GM21528 (cell line): ENCODE measurements around the gene HOXD12.

Experiments used
- ATAC-seq: cut with Tn5 transposase; IDR thresholded peaks from one replicate; pipeline ENCODE4 v1.9.1; 2021; ENCODE audit warnings: mild to moderate bottlenecking, moderate library complexity; ENCODE audit not compliant: unreplicated experiment, low FRiP score

HOXD12 gene, protein sequence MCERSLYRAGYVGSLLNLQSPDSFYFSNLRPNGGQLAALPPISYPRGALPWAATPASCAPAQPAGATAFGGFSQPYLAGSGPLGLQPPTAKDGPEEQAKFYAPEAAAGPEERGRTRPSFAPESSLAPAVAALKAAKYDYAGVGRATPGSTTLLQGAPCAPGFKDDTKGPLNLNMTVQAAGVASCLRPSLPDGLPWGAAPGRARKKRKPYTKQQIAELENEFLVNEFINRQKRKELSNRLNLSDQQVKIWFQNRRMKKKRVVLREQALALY

DNA sequence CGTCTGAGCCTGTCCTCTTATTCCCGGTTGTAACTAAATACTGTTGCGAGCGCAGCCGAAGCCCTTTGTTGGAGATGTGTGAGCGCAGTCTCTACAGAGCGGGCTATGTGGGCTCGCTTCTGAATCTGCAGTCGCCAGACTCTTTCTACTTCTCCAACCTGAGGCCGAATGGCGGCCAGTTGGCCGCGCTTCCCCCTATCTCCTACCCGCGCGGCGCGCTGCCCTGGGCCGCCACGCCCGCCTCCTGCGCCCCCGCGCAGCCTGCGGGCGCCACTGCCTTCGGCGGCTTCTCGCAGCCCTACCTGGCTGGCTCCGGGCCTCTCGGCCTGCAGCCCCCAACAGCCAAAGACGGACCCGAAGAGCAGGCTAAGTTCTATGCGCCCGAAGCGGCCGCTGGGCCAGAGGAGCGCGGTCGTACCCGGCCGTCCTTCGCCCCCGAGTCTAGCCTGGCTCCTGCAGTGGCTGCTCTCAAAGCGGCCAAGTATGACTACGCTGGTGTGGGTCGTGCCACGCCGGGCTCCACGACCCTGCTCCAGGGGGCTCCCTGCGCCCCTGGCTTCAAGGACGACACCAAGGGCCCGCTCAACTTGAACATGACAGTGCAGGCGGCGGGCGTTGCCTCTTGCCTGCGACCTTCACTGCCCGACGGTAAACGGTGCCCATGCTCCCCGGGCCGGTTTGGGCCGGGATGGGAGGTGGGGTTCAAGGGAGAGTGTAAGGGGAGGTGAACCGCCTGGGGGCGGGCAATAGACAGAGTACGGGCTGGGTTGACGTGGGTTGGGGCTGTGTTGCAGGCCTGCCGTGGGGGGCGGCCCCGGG is at the start of gene HOXD12:
HOXD12 (plus strand) TSS at position 68 of the 819 bp plus-strand sequence; CDS start at position 75, 7 bp downstream.
- no peak for ATAC-seq

DNA sequence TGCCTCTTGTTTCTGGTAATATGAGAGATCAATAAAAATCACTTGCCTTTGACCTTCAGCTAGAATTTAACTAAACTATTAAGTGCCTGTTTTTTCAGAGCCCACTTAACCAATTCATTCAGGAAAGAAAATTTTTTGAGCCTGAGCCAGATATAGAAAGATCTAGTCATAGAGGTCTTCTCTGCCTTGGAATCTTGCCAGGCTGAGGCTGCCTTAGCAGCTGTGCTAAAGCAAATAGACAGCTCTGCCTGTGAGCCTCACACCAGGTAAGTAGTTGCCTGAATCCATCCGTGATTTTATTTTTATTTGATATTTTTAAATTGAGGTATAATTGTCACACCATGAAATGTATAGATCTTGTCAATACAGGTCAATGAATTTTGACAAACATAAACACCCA is 43.2 kb upstream of the HOXD12 start:
- ATAC-seq, result no peak

DNA sequence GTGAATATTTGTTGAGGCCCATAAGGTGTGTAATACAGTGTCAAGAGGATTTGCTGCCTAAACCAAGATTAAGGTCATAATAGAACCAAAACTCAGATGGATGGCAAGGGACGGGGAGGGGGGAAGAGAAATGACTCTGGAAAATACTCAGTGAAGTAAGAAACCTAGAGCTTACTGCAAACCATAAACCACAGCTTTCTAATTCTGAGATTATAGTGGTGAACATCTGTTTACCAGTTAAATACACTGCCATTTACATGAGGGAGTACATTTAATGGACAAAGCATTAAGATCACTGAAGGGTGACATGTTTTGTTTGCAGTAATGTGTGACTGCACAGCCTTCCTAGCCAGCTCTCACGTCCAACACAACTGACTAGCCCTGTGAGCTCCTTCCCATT is 35.6 kb upstream of the HOXD12 start:
- no peak for ATAC-seq

DNA sequence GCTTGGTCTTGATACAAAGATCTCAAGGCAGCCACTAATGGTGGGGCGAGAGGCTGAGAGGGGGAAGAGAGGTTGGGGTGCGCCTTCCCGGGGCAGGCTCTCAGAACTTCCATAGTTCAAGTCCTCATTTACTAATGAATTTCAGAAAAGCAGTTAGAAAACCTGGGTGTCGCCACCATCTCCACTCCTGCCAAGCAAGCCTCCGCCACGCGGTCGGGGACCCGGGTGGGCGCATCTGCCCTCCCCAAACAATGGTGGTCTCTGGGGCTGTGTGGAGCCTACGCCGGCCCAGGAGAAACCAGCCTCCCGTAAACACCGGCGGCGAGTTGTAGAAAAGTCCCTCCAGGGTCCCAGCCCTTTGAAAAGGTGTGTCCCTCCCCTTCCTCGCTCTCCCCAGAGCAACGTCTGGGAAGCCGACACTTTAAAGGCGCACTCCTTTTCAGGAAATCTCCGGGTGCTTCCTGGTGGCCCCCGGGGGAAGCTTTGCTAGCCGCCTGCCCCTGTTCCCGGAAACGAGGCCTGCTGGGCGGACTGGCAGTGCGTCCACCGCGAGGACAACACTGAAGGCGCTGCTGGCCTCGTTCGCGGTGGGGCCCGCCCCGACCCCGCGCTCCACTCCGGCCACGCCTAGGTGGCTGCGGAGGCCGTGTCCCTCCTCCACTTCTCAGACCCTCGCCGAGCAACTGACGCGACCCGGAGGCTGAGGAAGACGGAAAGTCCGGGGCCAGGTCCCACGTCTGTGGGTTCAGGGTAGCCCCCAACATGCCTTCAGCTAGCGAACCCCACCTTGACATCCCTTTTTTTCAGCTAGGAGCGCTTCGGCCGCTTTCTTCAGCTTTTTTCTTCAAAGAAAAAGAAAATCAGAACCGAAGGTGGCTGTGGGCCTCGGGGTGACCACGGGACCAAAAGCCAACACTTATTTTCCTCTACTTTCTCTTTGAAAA is 32.7 kb upstream of the HOXD12 start:
- ATAC-seq, result no peak

DNA sequence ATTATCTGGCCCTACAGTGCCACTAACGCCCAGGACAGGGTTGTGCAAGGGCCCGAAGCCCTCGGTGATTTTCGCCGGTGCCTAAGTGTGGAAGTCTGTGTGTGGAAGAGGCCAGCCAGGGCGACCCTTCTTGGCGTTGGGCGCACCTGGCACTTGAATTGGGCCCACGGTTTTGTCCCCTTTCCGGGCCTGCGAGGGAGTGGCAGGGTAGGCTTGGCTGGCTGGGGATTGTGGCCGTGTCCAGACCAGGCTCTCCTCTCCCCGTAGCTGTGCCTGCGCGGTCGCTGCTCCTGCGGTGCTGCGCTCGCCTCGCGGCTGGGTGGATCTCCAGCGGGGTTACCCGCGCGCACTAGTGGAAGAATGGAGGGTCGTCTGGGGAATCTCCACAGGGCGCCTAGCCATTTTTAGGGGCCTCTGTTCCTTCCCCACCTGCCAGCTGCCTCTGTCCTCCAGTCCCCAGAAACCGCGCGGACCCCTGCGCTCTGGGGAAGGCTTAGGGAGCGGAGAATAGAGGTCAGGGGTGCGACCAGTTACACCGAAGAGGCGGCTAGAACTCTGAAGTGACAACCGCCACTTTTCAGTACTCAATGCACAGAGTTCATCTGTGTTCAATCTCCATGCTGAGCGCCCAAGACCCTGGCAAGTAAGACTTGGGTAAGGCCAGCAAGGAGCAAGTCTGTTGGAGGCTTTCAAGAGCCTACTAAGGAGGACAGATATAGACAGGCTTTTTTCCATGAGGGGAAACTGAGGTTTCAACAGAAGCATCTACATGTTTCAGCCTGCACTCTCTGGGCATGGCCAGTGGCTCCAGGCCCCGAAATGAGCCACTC is 31.8 kb upstream of the HOXD12 start:
- no peak for ATAC-seq

DNA sequence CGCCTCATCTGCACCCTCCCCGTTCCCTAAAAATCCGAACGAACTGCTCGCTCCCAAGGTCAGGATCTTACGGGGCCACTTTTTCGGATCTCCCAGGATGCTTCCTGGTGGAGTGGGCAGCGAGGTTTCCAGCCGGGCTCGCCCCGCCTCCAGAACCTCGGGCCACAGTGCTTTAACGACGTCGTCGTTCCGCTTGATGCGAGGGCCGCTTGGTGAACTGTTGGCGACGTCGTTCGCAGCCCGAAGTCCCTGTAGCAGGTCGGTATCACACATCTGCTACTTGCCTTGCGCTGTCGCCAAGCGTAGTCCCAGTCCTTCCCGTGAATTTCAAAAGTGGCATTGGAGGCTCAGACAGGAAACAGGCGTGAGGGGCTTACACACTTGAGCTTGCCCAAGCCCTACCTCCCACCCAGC is 31.2 kb upstream of the HOXD12 start:
- ATAC-seq, result no peak

DNA sequence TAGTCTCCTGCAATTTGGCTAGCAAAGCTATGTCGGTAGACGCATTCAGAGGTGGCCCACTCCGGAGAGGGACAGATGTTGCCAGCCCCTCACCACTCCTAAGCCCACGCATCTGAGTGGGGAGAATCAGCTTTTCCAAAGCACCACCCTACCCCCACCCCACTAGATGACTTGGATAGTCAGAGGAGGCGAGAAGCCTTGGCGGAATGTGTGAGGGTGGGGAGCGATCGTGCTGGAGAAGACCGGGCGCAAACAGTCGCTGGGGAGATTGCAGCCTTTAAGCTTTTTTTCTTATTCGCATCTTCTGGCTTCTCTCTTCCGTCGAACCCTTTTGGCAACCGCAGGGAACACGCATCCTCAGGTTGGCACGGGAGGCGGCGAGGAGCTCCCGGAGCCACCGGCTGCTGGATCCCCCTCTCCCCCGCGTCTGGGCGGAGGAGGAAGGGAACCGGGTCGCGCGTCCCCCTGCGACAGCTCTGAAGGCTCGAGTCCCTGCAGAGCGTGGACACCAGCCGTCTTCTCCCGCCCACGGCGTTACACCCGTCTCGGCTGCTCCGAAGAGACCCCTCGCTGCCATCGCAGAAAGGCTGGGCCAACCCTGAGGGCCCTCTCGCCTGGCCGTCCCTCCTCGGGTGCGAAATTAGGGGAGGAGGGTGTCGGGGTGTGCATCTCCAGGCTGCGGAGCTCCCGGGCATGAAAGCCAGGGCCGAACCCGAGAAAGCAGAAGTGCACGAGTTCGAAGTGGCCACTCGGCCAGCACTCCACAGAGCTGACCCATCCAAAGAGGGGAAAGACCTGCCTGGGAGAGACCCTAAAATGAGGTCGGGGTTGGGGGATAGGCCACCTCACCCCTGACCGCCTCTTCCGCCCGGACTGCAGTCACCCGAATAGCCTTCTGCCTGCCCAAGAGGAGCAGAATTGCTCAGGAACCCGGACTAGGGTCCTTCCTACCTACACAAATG is 28.0 kb upstream of the HOXD12 start:
- ATAC-seq, result no peak

DNA sequence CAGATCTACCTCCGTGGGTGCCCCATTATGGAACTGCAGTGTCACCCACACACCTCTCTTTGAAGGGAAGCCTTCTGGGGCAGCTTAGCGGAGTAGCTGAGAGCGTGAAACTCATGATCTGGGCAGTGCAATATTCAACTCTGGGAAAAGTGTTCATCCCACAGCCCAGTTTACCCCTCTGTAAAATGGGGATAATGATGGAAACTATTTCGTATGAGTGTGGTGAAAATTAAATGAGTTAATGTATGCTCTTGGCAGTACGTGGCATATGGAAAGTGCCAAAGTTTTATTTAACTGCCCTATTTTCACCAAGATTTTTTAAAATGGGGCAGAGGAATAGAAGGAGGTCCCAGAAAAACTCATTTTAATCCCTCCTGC is 27.3 kb upstream of the HOXD12 start:
- no peak for ATAC-seq

DNA sequence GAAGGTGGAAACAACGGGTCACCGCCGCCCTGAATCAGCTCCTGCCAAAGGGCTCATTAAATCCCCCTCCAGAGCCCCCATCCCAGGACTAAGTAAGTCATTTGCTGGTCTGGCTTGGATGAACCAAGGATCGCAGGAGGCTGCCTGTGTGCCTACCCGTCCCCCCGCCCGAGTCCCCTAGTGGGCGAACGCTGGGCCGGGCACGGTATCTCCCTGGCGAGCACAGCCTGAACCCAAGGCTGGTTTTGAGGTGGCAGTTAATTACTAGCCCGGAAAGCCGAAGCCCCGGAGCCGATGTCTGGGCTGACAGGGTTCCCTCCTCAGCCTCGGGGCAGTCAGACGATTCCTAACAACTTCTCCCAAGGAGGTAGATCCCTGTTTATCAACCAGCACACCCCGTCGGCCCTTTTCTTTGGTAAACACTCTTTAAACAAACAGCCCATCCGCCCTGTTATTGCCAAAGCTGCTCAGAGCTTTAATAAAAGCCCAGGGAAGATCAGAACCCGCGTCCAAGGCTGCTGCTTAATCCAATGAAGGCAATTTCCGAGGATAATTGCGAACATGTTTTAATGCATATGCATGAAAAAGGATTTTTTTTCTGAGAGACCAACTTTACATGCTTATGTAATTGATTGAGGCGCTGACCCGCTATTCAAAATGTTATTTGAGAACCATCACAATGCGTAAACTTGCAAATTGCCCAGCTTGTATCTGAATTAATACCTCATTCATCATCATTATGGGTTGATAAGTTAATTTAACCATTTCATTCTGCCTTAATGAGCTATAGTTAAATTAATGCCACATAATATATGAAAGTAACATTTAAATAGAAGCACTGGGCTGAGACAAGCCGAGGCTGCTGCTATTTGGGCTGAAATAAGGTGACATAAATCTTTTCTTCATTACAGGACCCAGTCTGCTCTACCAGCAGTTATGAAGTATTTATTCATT is 26.4 kb upstream of the HOXD12 start:
- ATAC-seq, result no peak

DNA sequence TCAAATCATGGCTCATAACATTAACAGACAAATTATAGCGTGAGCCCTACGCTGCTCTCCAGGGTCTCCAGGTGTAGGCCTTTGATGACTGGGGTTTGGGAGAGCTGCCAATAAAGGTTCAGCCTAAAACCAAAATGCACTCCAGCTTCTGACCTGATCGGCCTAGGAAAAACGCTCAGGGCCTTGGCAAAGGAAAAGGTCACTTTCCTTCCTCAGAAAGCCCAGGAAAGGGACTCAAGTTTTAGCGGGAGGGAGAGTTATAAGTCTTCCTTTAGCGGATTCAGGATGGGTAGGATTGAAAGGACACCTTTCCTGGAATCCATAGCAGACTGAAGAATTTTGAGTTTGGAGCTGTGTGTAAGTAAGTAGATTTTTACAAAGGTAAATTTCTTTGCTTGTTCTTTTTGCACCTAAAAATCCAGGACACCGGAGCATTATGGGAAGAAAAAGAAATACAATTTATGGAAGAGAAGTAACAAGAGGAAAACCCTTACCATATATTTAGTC is 24.6 kb upstream of the HOXD12 start:
- ATAC-seq, result no peak

DNA sequence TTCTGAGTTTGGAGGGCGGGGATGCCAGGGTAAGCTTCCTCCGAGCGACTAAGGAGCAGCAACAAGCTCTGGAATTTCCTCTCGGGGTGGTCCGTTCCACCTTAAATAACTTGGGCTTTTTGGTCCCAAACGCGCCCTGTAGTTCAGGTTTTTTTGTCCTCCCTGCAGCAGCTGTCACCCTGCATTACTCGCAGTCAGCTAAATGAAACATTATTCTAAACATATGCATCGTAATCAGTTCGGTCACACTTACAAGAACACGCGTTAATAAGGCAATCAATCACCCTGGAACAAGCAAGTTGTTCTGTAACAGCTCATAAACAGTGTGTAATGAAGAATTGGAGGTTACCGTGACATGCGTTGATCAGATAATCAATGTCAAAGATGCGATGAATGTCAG is 24.1 kb upstream of the HOXD12 start:
- ATAC-seq, result no peak

DNA sequence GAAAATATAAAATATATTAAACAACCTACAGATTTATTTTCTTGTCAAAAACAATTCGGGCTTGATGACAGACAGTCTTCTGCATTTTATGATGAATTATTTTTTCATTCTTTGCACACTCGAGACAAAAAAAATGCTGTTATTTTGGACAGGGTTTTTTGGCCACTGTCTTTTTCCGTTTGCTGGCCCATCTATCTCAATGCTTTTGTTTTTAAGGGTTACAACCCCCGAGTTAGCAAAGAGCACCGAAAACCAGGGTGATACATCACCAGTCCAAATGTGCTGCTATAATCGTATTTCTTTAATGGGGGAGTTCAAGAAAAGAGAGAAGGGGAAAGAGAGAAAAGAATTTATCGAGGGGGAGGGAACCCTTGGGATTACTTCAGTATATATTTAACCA is 23.5 kb upstream of the HOXD12 start:
- no peak for ATAC-seq

DNA sequence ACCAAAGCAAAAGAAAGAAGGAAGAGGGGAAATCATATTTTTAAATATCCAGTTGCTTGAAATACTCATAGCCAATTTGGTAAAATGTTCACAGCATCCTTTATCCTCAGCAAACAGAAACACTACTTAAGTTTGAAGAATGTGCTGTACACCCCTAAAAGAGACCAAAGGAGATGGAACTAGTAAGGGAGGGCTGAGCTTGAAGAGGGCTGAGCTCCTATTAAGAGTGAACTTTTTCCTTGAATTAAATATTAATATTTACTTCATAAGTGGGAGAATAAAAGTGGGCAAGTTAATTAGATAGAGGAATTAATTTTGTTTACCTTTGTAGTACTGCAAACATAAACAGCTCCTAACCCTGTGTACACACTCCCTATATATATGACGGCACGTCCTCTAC is 22.8 kb upstream of the HOXD12 start:
- no peak for ATAC-seq

DNA sequence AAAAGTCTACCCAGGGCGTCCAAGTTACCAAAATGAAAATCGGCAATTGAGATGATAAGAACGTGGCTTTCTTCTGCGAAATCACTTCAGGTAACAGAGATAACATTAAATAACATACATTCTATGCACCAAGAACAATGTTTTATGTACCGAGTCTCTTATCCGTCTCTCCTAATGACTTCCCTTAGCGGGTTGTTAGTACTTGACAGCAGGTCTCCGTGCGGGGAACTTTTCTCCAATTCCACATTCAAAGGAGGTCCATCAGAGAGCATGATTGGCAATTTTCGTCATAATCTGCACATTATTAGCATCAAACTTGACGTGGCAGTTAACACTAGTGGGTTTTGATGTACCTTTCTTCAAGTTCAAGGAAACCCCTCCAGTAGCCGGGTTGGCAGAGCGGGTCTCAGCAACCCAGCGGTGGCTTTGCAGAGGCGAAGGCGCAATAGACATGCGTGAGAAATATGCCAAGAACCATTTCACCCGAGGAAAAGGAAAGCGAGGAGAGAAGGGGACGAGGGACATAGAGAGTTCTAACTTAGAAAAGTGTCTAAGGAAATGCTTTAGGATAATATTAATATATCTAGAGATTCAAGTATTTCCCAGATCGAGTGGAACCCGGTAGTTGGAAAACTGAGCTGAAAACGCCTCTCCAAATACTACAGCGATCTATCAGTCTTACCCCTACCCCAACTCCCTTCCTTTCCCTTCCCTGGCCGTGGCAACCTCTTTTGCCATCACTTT is 20.9 kb upstream of the HOXD12 start:
- ATAC-seq, result no peak

DNA sequence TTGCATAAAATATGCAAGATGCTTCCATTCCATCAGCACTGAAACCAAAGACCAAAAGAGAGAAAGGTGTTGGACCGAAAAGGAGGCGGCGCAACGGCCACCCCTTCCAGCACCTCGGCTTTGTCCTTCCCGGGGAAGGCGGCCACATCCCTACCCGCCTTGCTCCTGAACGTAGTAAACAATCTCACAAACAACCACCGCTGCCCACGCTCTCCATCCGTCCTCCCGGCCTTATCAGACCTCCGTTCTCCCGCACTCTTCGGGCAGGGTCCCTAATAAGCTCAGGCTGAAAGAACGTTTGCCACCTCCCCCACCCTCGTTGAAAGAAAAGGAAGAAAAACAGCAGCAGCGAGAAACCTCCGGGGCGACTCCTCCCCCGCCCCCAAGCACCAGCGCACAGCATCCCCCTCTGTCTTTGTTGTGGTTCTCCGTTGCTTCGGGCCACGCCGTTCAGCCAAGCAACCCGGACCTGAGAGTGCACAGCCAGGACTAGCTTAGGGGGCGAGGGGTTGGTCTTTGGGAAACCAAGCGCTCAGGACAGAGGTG is 20.2 kb upstream of the HOXD12 start:
- ATAC-seq, result no peak

DNA sequence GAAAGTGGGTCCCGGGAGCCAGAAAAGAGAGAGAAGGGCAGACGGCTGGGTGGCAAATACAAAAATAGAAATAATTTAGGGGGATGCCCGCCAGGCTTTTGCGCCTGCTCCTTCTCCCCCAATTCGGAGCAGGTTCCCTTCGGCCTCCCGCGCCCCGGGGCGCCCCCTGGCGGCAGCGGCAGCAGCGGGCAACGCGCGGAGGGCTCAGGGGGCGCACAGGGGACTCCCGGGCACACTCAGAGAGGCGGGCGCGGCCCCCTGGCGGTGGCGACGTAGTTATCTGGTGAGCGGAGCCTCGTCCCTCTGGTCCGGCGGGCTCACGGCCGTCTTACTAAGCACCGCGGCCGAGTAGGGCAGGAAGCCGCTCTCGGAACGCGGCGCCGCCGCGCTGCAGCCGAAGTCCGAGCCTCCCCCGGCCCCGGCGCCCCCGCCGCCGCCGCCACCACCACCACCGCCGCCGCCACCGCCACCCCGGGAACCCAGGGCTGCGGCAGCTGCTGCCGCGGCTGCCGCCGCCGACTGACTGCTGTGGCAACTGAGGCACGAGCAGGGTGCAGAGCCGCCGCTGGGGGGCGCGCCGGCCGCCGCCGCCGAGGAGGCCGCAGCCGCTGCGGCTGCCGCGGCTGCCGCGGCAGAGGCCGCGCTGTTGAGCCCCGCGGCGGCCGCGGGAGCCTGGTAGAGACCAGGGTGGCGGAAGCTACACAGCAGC is 19.6 kb upstream of the HOXD12 start:
- ATAC-seq, result no peak
